Lung (tissue), 12 donors: ENCODE results near the gene GTF2H4. TPM values are rescaled to one million over a fixed set of nuclear protein-coding genes. Genes with fewer than 3 reads are reported as not detected.

Source experiments
- ATAC-seq: fragments of 200-7000 bp; cut with Tn5 transposase; one replicate; pipeline ENCODE4 v1.9.1; 2020; ENCODE audit warnings: moderate number of reproducible peaks; ENCODE audit not compliant: insufficient read depth, low FRiP score
- DNase-seq, 3 donors: peaks; one replicate each; pipeline ENCODE4 v3.0.0-alpha.2; 2013 to 2017
- H3K27ac ChIP-seq, 2 donors: one replicate each; pipeline ENCODE4 v1.5.1; 2013; ENCODE audit warnings: mild to moderate bottlenecking in 2 of 2, moderate library complexity in 2 of 2, control low read depth in 1 of 2, inconsistent platforms in 1 of 2, low read depth in 1 of 2, low read length in 1 of 2
- H3K27me3 ChIP-seq, 3 donors: one replicate each; pipeline ENCODE4 v1.5.1; 2013; ENCODE audit warnings: low read length in 2 of 3; ENCODE audit not compliant: control insufficient read depth in 3 of 3, insufficient read depth in 3 of 3
- H3K36me3 ChIP-seq, 4 donors: one replicate each; pipeline ENCODE4 v1.5.1; 2013; ENCODE audit warnings: low read length in 4 of 4, mild to moderate bottlenecking in 1 of 4, moderate library complexity in 1 of 4; ENCODE audit not compliant: control insufficient read depth in 4 of 4, insufficient read depth in 4 of 4
- H3K4me1 ChIP-seq, 5 donors: one replicate each; pipeline ENCODE4 v1.5.1; 2013; ENCODE audit warnings: low read length in 5 of 5, mild to moderate bottlenecking in 2 of 5, moderate library complexity in 1 of 5; ENCODE audit not compliant: control insufficient read depth in 5 of 5, insufficient read depth in 5 of 5
- H3K4me3 ChIP-seq: one replicate; pipeline ENCODE4 v1.5.1; 2013; ENCODE audit warnings: mild to moderate bottlenecking, control low read depth, moderate library complexity
- H3K9ac ChIP-seq, 2 donors: one replicate each; pipeline ENCODE4 v1.5.1; 2013; ENCODE audit warnings: low read length in 2 of 2, control low read depth in 1 of 2; ENCODE audit not compliant: insufficient read depth in 1 of 2
- H3K9me3 ChIP-seq, 4 donors: one replicate each; pipeline ENCODE4 v1.5.1; 2013; ENCODE audit warnings: low read length in 3 of 4, mild to moderate bottlenecking in 1 of 4, moderate library complexity in 1 of 4; ENCODE audit not compliant: control insufficient read depth in 4 of 4, insufficient read depth in 3 of 4
- CTCF ChIP-seq: IDR thresholded peaks from 2 replicates; pipeline ENCODE4 v1.5.1; 2012; ENCODE audit warnings: mild to moderate bottlenecking; ENCODE audit errors: control extremely low read depth, extremely low read depth
- WGBS, 2 donors: extraction: QIAGEN DNeasy Blood & Tissue Kit; methylation state at CpG; one replicate each; pipeline ENCODE4 v1.1.7; 2013; 5-methylcytosine and 5-hydroxymethylcytosine counted together
- polyA plus RNA-seq, 2 donors: library from polyadenylated mRNA; stranded (reverse); fragments of 200-250 nt; gene quantifications; one replicate each; pipeline ENCODE4 v1.2.1, GENCODE V29; 2013
- total RNA-seq, 2 donors: library from RNA; depleted of rRNA in 1 of 2; stranded (reverse); fragments of >200 nt in 1 of 2; gene quantifications; one replicate each; pipeline ENCODE4 v1.2.1, GENCODE V29; 2014 to 2021
- donor health status: control.
- donor health status: control.
- donor health status: Bipolar disorder and iron deficiency.
- donor health status: healthy.
- donor health status: DM: yes; HTN: yes; CAD: no.

The GTF2H4 gene
- total and polyA plus RNA-seq, 4 donors: 25.3 to 37.2 (median 31.1) TPM

GRCh38 chr6:30887901-30888815, 19.8 kb upstream of the GTF2H4 start:
- H3K9ac ChIP-seq: peak overlapping the region in 1 of 2 donors; percentile 50
- ATAC-seq: no peak

GRCh38 chr6:30888816-30889495, 19.1 kb upstream of the GTF2H4 start:
- ATAC-seq: no peak
- no peak overlapping the region for H3K27ac ChIP-seq
- no peak for TF ChIP-seq CTCF
- no peak for DNase-seq
- H3K9ac ChIP-seq: no peak overlapping the region
- H3K9me3 ChIP-seq: no peaks in the 10 kb centered on the region
- H3K4me3 ChIP-seq: no peak overlapping the region
- H3K4me1 ChIP-seq: peaks cover 3 to 44% (median 19%) of the 10 kb centered on the region in 5 donors
- WGBS, 2 donors: 94 to 95% methylated on average over 18 of the region's 18 CpGs
- no peaks in the 10 kb centered on the region for H3K27me3 ChIP-seq
- peaks cover 0 to 28% (median 17%) of the 10 kb centered on the region in 4 donors for H3K36me3 ChIP-seq

More at GRCh38 chr6:30887901-30888815, 19.8 kb upstream of the GTF2H4 start:
- peaks cover 0 to 28% (median 13%) of the 10 kb centered on the region in 4 donors for H3K36me3 ChIP-seq
- DNase-seq: peak; percentile 31 to 82 (median 68)
- H3K9me3 ChIP-seq: no peaks in the 10 kb centered on the region
- H3K4me3 ChIP-seq: no peak overlapping the region
- no peaks in the 10 kb centered on the region for H3K27me3 ChIP-seq
- WGBS, 2 donors: 67 to 79% methylated on average over 6 of the region's 6 CpGs
- H3K4me1 ChIP-seq: peaks cover 3 to 51% (median 22%) of the 10 kb centered on the region in 5 donors
- H3K27ac ChIP-seq: no peak overlapping the region
- no peak for TF ChIP-seq CTCF

GRCh38 chr6:30889496-30889885, 18.5 kb upstream of the GTF2H4 start:
- Histone ChIP-seq H3K4me1 (peaks cover 3 to 44% (median 19%) of the 10 kb centered on the region in 5 donors), H3K27me3 (no peaks in the 10 kb centered on the region), H3K4me3 (no peak overlapping the region), H3K27ac (no peak overlapping the region), H3K36me3 (peaks cover 0 to 32% (median 19%) of the 10 kb centered on the region in 4 donors), H3K9me3 (no peaks in the 10 kb centered on the region), H3K9ac (no peak overlapping the region)
- ATAC-seq: no peak
- no peak for DNase-seq
- no peak for TF ChIP-seq CTCF
- 80 to 92% methylated on average over 4 of the region's 4 CpGs for WGBS, 2 donors
